Panc1 (cell line): Measurements from ENCODE around the gene ACP7. TPM values are rescaled to one million over a fixed set of nuclear protein-coding genes. Genes with fewer than 3 reads are reported as not detected.

Experiments
- ATAC-seq: fragments of 200-7000 bp; cut with Tn5 transposase; 2 replicates; pipeline ENCODE4 v1.9.1; 2020; ENCODE audit warnings: mild to moderate bottlenecking, moderate library complexity
- BruUV-seq: library from RNA; stranded (reverse); fragments of 400-500 nt; replicated peaks from 2 replicates; lab custom pipeline; 2021; lab: Mats Ljungman, UMichigan
- CTCF ChIA-PET: fragments of 300-600 bp; sonication (Branson Sonifier 250); formaldehyde crosslinking; loops from one replicate; lab custom pipeline; 2022; ENCODE audit warnings: antibody characterized with exemption; lab: Charles Lee
- POLR2A ChIA-PET: fragments of 300-600 bp; sonication (Branson Sonifier 250); formaldehyde crosslinking; loops from one replicate; lab custom pipeline; 2022; ENCODE audit warnings: antibody characterized with exemption; lab: Charles Lee
- DNase-seq: peaks from one replicate; pipeline ENCODE4 v3.0.0-alpha.2; 2010; ENCODE audit warnings: low read depth, low spot score
- H3K27ac ChIP-seq: 2 replicates; pipeline ENCODE4 v1.5.1; 2011; ENCODE audit warnings: mild to moderate bottlenecking, low read length, inconsistent platforms
- H3K27me3 ChIP-seq: fragments of 200-500 bp; sonication (Bioruptor generic); 2 replicates; pipeline ENCODE4 v1.6.0; 2014; ENCODE audit warnings: low read length, inconsistent platforms; ENCODE audit not compliant: control insufficient read depth, insufficient read depth
- H3K36me3 ChIP-seq: fragments of 200-500 bp; sonication (Bioruptor generic); 2 replicates; pipeline ENCODE4 v1.5.1; 2014; ENCODE audit warnings: inconsistent platforms, mild to moderate bottlenecking, low read length, moderate library complexity; ENCODE audit not compliant: control insufficient read depth, insufficient read depth
- H3K4me1 ChIP-seq: 2 replicates; pipeline ENCODE4 v1.5.1; 2011; ENCODE audit warnings: inconsistent platforms, mild to moderate bottlenecking, low read length, moderate library complexity; ENCODE audit not compliant: control insufficient read depth, insufficient read depth
- H3K4me3 ChIP-seq, 2 experiments: 2 replicates each; pipeline ENCODE4 v1.5.1; 2011 to 2012; ENCODE audit warnings: low read depth in 2 of 2, low read length in 2 of 2, mild to moderate bottlenecking in 2 of 2, inconsistent platforms in 1 of 2, moderate library complexity in 1 of 2
- H3K9me3 ChIP-seq: fragments of 200-500 bp; sonication (Bioruptor generic); 2 replicates; pipeline ENCODE4 v1.5.1; 2014; ENCODE audit warnings: low read depth, mild to moderate bottlenecking, inconsistent platforms, low read length, moderate library complexity; ENCODE audit not compliant: control insufficient read depth, insufficient read depth
- CTCF ChIP-seq: fragments of 450-650 bp; IDR thresholded peaks from 2 replicates; pipeline ENCODE4 v1.5.1; 2017; ENCODE audit warnings: mild to moderate bottlenecking
- POLR2AphosphoS5 ChIP-seq: IDR thresholded peaks from 2 replicates; pipeline ENCODE4 v1.6.1; 2012; ENCODE audit warnings: mild to moderate bottlenecking, low read depth, low read length, moderate library complexity
- REST ChIP-seq, 2 experiments: IDR thresholded peaks; 2 replicates each; pipeline ENCODE4 v1.6.1; 2011 to 2012; ENCODE audit warnings: low read depth in 2 of 2, control low read depth in 1 of 2, low read length in 1 of 2, mild to moderate bottlenecking in 1 of 2, moderate library complexity in 1 of 2; ENCODE audit not compliant: insufficient read depth in 1 of 2
- SIN3A ChIP-seq: IDR thresholded peaks from 2 replicates; pipeline ENCODE4 v1.6.1; 2012; ENCODE audit warnings: low read depth, mild to moderate bottlenecking, low read length, moderate library complexity, borderline replicate concordance; ENCODE audit not compliant: insufficient read depth
- TCF7L2 ChIP-seq: IDR thresholded peaks from 2 replicates; pipeline ENCODE4 v1.6.1; 2011; ENCODE audit warnings: mild to moderate bottlenecking, low read depth, low read length, inconsistent platforms
- in situ Hi-C: cut with HindIII; loops from 2 replicates; pipeline ENCODE4 v1.10.0; 2016; ENCODE audit warnings: low sequenced_read_pairs, low pct_unique_long_range_greater_than_20kb
- intact Hi-C: fragments of 100-400 bp; cut with micrococcal nuclease; formaldehyde crosslinking; loops from one replicate; pipeline ENCODE4 v1.10.0; 2022; ENCODE audit not compliant: unreplicated experiment
- total RNA-seq: library from RNA; stranded (reverse); gene quantifications from one replicate; pipeline ENCODE4 v1.2.1, GENCODE V29; 2021; ENCODE audit not compliant: unreplicated experiment

ACP7 gene
- total RNA-seq, 1 experiment from 2014 or later: 10.3 TPM

DNA sequence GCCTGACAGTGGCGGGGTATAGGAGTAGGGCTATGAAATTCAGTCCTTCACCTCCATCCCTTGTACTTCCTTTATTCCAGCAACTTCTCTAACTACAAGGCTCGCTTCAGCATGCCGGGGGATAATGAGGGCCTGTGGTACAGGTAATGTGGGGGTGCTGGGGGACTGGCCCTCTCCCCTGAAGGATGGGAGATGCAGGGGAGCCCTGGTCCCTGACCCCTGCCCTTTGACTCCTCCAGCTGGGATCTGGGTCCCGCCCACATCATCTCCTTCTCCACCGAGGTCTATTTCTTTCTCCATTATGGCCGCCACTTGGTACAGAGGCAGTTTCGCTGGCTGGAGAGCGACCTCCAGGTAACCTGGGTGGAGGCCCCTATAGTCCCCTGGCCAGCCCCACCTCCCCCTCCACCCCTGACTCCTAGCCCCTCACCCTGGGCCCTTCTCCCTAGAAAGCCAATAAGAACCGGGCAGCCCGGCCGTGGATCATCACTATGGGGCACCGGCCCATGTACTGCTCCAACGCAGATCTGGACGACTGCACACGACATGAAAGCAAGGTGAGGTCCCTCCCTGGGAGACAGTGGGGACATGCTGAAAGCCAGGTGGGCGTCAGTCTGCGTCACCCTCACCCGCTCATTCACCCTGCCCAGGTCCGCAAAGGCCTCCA is 16.5 kb downstream of the ACP7 start:
- ChIA-PET POLR2A (interaction anchor here (0.5 to 0.6 kb wide), 2 partner anchors 15 to 52 kb away, joined by 5 to 16 read pairs; no protein-coding TSS in a partner anchor), CTCF (interaction anchor here (0.6 to 0.7 kb wide), 4 partner anchors 92 to 1028 kb away, joined by 3 to 8 read pairs (median 6); no protein-coding TSS in a partner anchor)
- Histone ChIP-seq H3K4me1 (peaks cover 4% of the 10 kb centered on the region; the same call in 1 of the 2 replicates), H3K27ac (no peak overlapping the region), H3K36me3 (no peaks in the 10 kb centered on the region), H3K9me3 (no peaks in the 10 kb centered on the region), H3K4me3 (no peak overlapping the region), H3K27me3 (no peaks in the 10 kb centered on the region)
- in situ Hi-C loops: no loop called here
- intact Hi-C loops: no loop called here
- BruUV-seq: no TSS peak
- ATAC-seq (peak; percentile 10; the same call in 1 of the 2 replicates), DNase-seq (no peak)
- TF ChIP-seq CTCF: no peak
- TF ChIP-seq TCF7L2: no peak
- TF ChIP-seq POLR2AphosphoS5: no peak
- TF ChIP-seq REST (IDR thresholded peaks at IDR 0.05; ENCODE audit: insufficient read depth in 1 of 2, low read depth in 2 of 2, low read length in 1 of 2): no peak
- TF ChIP-seq SIN3A: no peak

GRCh38 chr19:39103151-39103550 is 19.0 kb downstream of the ACP7 start:
- intact Hi-C loops: no loop called here
- H3K36me3 ChIP-seq: no peaks in the 10 kb centered on the region
- ATAC-seq (no peak), DNase-seq (no peak)
- no peak overlapping the region for H3K27ac ChIP-seq
- POLR2A ChIA-PET: no interaction called here
- no peaks in the 10 kb centered on the region for H3K27me3 ChIP-seq
- in situ Hi-C loops: no loop called here
- no peak overlapping the region for H3K4me3 ChIP-seq
- H3K9me3 ChIP-seq: no peaks in the 10 kb centered on the region
- TF ChIP-seq SIN3A (no peak), POLR2AphosphoS5 (no peak), TCF7L2 (no peak), CTCF (no peak), REST (IDR thresholded peaks at IDR 0.05; ENCODE audit: insufficient read depth in 1 of 2, low read depth in 2 of 2, low read length in 1 of 2) (no peak)
- H3K4me1 ChIP-seq: peaks cover 12% of the 10 kb centered on the region
- BruUV-seq: no TSS peak
- CTCF ChIA-PET: no interaction called here
